Fibroblast of skin of left quadriceps (primary cell): ENCODE measurements around the gene ASXL1.

Experiments
- DNase-seq, 2 experiments: peaks; one replicate each; pipeline ENCODE4 v3.0.0-alpha.2; 2013; ENCODE audit warnings: low read depth in 2 of 2

The ASXL1 gene

GRCh38 chr20:32440069-32440757 is 82.1 kb downstream of the ASXL1 start:
- DNase-seq = no peak

GRCh38 chr20:32440758-32441078 is 82.6 kb downstream of the ASXL1 start:
- no peak for DNase-seq

GRCh38 chr20:32441638-32442037 is 83.5 kb downstream of the ASXL1 start:
- DNase-seq = no peak

- no peak for DNase-seq
These were observed 84.7 kb downstream of the ASXL1 start for GRCh38 chr20:32442630-32443373.

GRCh38 chr20:32443386-32443974 is 85.3 kb downstream of the ASXL1 start:
- DNase-seq = no peak

GRCh38 chr20:32444474-32445220 is 86.5 kb downstream of the ASXL1 start:
- no peak for DNase-seq

- DNase-seq = no peak
These were observed 87.6 kb downstream of the ASXL1 start for GRCh38 chr20:32445539-32446273.

GRCh38 chr20:32446301-32447100 is 88.4 kb downstream of the ASXL1 start:
- DNase-seq = no peak

GRCh38 chr20:32447136-32448027 is 89.3 kb downstream of the ASXL1 start:
- DNase-seq = no peak

GRCh38 chr20:32448306-32449056 is 90.3 kb downstream of the ASXL1 start:
- DNase-seq = no peak

- no peak for DNase-seq
These were observed 91.1 kb downstream of the ASXL1 start for GRCh38 chr20:32449057-32449889.

- no peak for DNase-seq
These were observed 91.8 kb downstream of the ASXL1 start for GRCh38 chr20:32449890-32450401.

GRCh38 chr20:32450484-32451061 is 92.4 kb downstream of the ASXL1 start:
- no peak for DNase-seq

- no peak for DNase-seq
These were observed 93.2 kb downstream of the ASXL1 start for GRCh38 chr20:32451340-32451681.

GRCh38 chr20:32451682-32452461 is 93.7 kb downstream of the ASXL1 start:
- DNase-seq = no peak

GRCh38 chr20:32452776-32453466 is 94.8 kb downstream of the ASXL1 start:
- DNase-seq = no peak
